IPS DF 6.9 (cell line): ENCODE results near the gene OVCH1.
A peak's percentile ranks its signal among the peaks of the same experiment; 100 is the strongest.

ENCODE experiments used
- DNase-seq: peaks from one replicate; pipeline ENCODE4 v3.0.0-alpha.2; 2013; ENCODE audit warnings: low read depth, low spot score
- H3K27ac ChIP-seq: one replicate; pipeline ENCODE4 v1.5.1; 2013; ENCODE audit warnings: low read length, control low read depth
- H3K27me3 ChIP-seq: 2 replicates; pipeline ENCODE4 v1.6.1; 2013; ENCODE audit warnings: mild to moderate bottlenecking, low read length; ENCODE audit not compliant: control insufficient read depth, insufficient read depth
- H3K36me3 ChIP-seq: 2 replicates; pipeline ENCODE4 v1.6.1; 2013; ENCODE audit warnings: low read length; ENCODE audit not compliant: control insufficient read depth, insufficient read depth
- H3K4me1 ChIP-seq: 2 replicates; pipeline ENCODE4 v1.6.1; 2013; ENCODE audit warnings: low read length; ENCODE audit not compliant: control insufficient read depth, insufficient read depth
- H3K4me3 ChIP-seq: 2 replicates; pipeline ENCODE4 v1.5.1; 2013; ENCODE audit warnings: mild to moderate bottlenecking, low read length
- H3K9me3 ChIP-seq: 2 replicates; pipeline ENCODE4 v1.6.1; 2013; ENCODE audit warnings: low read length, inconsistent platforms; ENCODE audit not compliant: control insufficient read depth, insufficient read depth
- WGBS: extraction: QIAGEN DNeasy Blood & Tissue Kit; methylation state at CpG from one replicate; pipeline ENCODE4 v1.1.7; 2013; ENCODE audit warnings: mixed read lengths, missing lambda C conversion rate; ENCODE audit not compliant: insufficient read length, insufficient coverage; 5-methylcytosine and 5-hydroxymethylcytosine counted together

Gene OVCH1

GRCh38 chr12:29531471-29531870, 34.0 kb upstream of the OVCH1 start:
- H3K27ac ChIP-seq = no peak overlapping the region
- no peak for DNase-seq
- no peaks in the 10 kb centered on the region for H3K36me3 ChIP-seq
- H3K4me1 ChIP-seq = no peaks in the 10 kb centered on the region
- no CpG with 5 or more reads among the region's 1 CpG for WGBS
- no peaks in the 10 kb centered on the region for H3K27me3 ChIP-seq
- H3K9me3 ChIP-seq = no peaks in the 10 kb centered on the region
- H3K4me3 ChIP-seq = no peak overlapping the region

DNA sequence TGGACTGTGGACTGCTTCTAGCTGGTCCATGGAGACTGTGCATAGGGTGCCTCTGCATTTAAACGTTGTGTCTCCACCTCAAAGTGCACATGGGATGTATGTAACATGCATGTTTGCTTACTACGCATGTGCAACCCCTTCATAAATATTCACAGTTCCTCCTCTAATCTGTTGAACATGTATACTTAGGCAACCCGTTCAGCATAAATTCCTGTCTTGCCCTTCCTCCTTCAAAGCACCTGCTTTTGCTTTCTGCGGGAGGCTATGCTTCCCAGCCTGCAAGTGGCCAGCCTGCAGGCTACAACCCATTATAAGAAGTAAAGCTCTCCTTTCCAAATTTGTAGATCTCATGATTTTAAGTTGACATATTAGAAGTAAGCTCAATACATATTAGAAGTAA, 33.0 kb upstream of the OVCH1 start:
- Histone ChIP-seq H3K27ac (no peak overlapping the region), H3K27me3 (no peaks in the 10 kb centered on the region), H3K36me3 (no peaks in the 10 kb centered on the region), H3K9me3 (no peaks in the 10 kb centered on the region), H3K4me1 (no peaks in the 10 kb centered on the region), H3K4me3 (no peak overlapping the region)
- no CpG with 5 or more reads among the region's 4 CpGs for WGBS
- DNase-seq = no peak

GRCh38 chr12:29528161-29528560, 30.7 kb upstream of the OVCH1 start:
- DNase-seq = no peak
- H3K27me3 ChIP-seq = no peaks in the 10 kb centered on the region
- H3K4me3 ChIP-seq = no peak overlapping the region
- H3K9me3 ChIP-seq = no peaks in the 10 kb centered on the region
- H3K4me1 ChIP-seq = no peaks in the 10 kb centered on the region
- no peak overlapping the region for H3K27ac ChIP-seq
- H3K36me3 ChIP-seq = no peaks in the 10 kb centered on the region
- WGBS = no CpG with 5 or more reads among the region's 4 CpGs

GRCh38 chr12:29521951-29522350, 24.5 kb upstream of the OVCH1 start:
- Histone ChIP-seq H3K4me1 (no peaks in the 10 kb centered on the region), H3K4me3 (no peak overlapping the region), H3K9me3 (no peaks in the 10 kb centered on the region), H3K27me3 (no peaks in the 10 kb centered on the region), H3K36me3 (no peaks in the 10 kb centered on the region), H3K27ac (no peak overlapping the region)
- DNase-seq = no peak
- no CpG with 5 or more reads among the region's 2 CpGs for WGBS

GRCh38 chr12:29519585-29520182, 22.2 kb upstream of the OVCH1 start:
- Histone ChIP-seq H3K27me3 (no peaks in the 10 kb centered on the region), H3K36me3 (no peaks in the 10 kb centered on the region), H3K4me3 (no peak overlapping the region), H3K27ac (no peak overlapping the region), H3K4me1 (no peaks in the 10 kb centered on the region), H3K9me3 (no peaks in the 10 kb centered on the region)
- peak; percentile 18 for DNase-seq

GRCh38 chr12:29518407-29518806, 20.9 kb upstream of the OVCH1 start:
- H3K4me1 ChIP-seq = no peaks in the 10 kb centered on the region
- no peaks in the 10 kb centered on the region for H3K36me3 ChIP-seq
- H3K4me3 ChIP-seq = no peak overlapping the region
- H3K27me3 ChIP-seq = no peaks in the 10 kb centered on the region
- no peak overlapping the region for H3K27ac ChIP-seq
- no peak for DNase-seq
- WGBS = no CpG with 5 or more reads among the region's 2 CpGs
- H3K9me3 ChIP-seq = no peaks in the 10 kb centered on the region

- Histone ChIP-seq H3K9me3 (no peaks in the 10 kb centered on the region), H3K4me3 (no peak overlapping the region), H3K36me3 (no peaks in the 10 kb centered on the region), H3K27ac (no peak overlapping the region), H3K4me1 (no peaks in the 10 kb centered on the region), H3K27me3 (no peaks in the 10 kb centered on the region)
- no peak for DNase-seq
- no CpG with 5 or more reads among the region's 7 CpGs for WGBS
Observed at GRCh38 chr12:29517264-29517663, 19.8 kb upstream of the OVCH1 start.

DNA sequence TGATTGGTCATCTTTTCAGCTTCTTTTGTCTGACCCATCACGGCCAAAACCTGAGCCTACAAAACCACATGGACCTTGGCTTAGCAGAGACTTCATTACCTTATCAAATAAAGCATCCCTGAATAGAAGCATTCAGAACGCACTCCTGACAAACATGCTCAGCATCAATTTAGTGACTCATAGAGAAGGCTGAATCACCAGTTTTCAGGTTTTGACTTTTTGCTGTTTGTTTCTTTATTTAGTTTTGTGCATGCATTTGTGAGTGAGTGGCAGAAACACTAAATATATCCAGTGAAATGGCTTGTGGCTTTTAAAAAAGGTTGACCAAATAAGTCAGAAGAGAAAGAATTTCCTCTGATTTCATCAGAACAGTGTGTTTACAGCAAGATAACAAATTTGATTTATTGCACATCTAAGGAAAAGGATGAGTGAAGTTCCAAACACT, 19.0 kb upstream of the OVCH1 start:
- Histone ChIP-seq H3K27ac (no peak overlapping the region), H3K27me3 (no peaks in the 10 kb centered on the region), H3K4me1 (no peaks in the 10 kb centered on the region), H3K4me3 (no peak overlapping the region), H3K36me3 (no peaks in the 10 kb centered on the region), H3K9me3 (no peaks in the 10 kb centered on the region)
- no CpG with 5 or more reads among the region's 2 CpGs for WGBS
- DNase-seq = no peak

- Histone ChIP-seq H3K36me3 (no peaks in the 10 kb centered on the region), H3K4me3 (no peak overlapping the region), H3K4me1 (no peaks in the 10 kb centered on the region), H3K27me3 (no peaks in the 10 kb centered on the region), H3K9me3 (no peaks in the 10 kb centered on the region), H3K27ac (no peak overlapping the region)
- DNase-seq = no peak
- WGBS = no CpG with 5 or more reads among the region's 6 CpGs
Observed at GRCh38 chr12:29510591-29511185, 13.2 kb upstream of the OVCH1 start.

DNA sequence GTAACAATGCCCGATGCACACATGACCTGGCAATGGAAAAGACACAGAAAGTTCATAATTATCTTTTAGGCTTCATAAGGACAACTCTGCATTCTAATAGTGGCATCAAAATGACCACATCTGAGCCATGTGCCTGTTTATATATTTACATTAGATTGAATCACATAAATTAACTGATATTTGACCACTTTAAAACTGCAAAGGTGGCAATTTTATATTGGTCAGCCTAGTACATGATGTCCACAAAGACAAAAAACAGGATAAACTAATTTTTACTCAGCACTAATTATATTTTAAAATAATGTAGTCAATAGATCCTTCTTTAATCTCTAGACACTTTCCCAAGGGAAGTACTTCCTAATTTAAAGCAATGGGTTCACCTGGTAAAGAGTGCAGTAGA, 12.0 kb upstream of the OVCH1 start:
- no peak for DNase-seq
- Histone ChIP-seq H3K27ac (no peak overlapping the region), H3K4me3 (no peak overlapping the region), H3K36me3 (no peaks in the 10 kb centered on the region), H3K4me1 (no peaks in the 10 kb centered on the region), H3K9me3 (no peaks in the 10 kb centered on the region), H3K27me3 (no peaks in the 10 kb centered on the region)
- no CpG with 5 or more reads among the region's 1 CpG for WGBS

DNA sequence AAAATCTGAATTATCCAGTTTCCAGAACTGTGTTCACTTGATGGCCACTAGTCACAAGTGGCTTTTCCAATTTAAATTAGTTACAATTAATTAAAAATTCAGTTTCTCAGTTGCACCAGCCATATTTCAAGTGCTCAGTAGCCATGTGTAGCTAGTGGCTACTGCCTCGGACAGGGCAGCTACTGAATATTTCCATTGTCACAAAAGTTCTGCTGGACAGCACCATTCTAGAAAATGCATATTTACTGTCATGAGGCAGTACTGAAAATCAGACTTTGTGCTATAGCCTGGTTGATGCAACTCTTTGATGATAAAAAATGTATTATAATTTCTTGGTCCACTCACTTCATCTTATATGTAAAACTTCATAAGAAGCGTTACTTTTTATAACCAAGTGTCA, 11.5 kb upstream of the OVCH1 start:
- Histone ChIP-seq H3K4me3 (no peak overlapping the region), H3K9me3 (no peaks in the 10 kb centered on the region), H3K27me3 (no peaks in the 10 kb centered on the region), H3K36me3 (no peaks in the 10 kb centered on the region), H3K27ac (no peak overlapping the region), H3K4me1 (no peaks in the 10 kb centered on the region)
- WGBS = no CpG with 5 or more reads among the region's 2 CpGs
- DNase-seq = no peak
